Activated CD4-positive, alpha-beta T cell treated with anti-CD3 and anti-CD28 coated beads for 48 hours (primary cell): Measurements from ENCODE around the gene TM6SF1.
A peak's percentile ranks its signal among the peaks of the same experiment; 100 is the strongest.
"Not testable (repeated sequence)": the region's sequence is repeated elsewhere in the genome, so short reads cannot be mapped to it uniquely, and the experiment has no call there.

Experiments used
- DNase-seq: peaks from one replicate; pipeline ENCODE4 v3.0.0-alpha.2; 2020

The TM6SF1 gene

GRCh38 chr15:83090465-83090864 lies 17.0 kb upstream of the TM6SF1 start:
- no peak for DNase-seq

- DNase-seq = not testable (repeated sequence)
Observed at GRCh38 chr15:83091965-83092308, 15.5 kb upstream of the TM6SF1 start.

DNA sequence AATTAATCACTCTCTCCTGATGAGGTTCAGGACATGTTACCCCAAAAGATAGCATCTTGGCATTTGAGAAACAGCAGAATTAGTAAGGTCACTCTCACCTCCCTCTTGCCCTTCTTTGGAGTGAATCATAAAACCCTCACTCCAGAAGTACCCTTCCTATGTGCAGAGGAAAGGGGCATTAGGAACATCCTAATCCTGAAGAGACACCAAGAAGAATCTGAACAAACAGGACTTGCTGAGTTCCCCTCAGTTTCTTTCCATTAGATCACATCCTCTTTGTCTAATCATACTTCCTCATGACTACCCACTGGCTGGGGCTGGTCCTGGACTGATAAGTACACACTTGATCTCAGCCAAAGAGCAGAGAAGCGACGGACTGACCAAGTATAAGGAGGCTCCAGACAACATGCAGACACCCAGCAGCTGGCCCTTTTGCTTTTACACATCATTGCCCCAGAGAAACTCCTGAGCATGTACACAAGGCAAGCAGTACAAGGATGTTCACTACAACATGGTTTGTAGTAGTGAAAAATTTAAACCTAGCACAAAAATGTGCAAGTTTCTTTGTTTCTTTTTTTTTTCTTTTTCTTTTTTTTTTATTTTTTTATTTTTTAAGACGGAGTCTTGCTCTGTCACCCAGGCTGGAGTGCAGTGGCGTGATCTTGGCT lies 15.0 kb upstream of the TM6SF1 start:
- no peak for DNase-seq

- no peak for DNase-seq
Observed at GRCh38 chr15:83094583-83094982, 12.9 kb upstream of the TM6SF1 start.

GRCh38 chr15:83098079-83098478 lies 9.4 kb upstream of the TM6SF1 start:
- DNase-seq = no peak

GRCh38 chr15:83099290-83099689 lies 8.2 kb upstream of the TM6SF1 start:
- DNase-seq = no peak

- no peak for DNase-seq
Observed at GRCh38 chr15:83100097-83100646, 7.3 kb upstream of the TM6SF1 start.

GRCh38 chr15:83102346-83102745 lies 5.1 kb upstream of the TM6SF1 start:
- DNase-seq = no peak

DNA sequence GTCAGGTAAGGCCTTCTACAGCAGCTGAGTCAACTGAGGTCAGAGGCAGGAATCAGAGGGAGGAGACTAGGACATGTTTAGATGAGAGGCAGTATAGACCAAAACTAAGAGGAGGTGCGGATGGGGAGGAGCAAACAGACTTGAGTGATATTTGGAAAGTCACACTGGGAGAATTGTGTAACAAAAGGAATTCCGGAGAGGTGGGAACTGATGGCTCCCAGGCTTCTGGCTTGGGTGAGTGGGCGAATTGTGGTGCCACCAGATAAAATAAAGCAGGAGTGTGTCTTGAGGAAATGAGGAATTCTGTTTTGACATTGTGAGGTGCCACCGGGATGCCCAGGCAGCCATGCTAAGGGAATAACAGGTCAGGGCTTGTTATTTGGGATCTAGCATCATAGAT lies 3.3 kb upstream of the TM6SF1 start:
- DNase-seq = no peak

DNA sequence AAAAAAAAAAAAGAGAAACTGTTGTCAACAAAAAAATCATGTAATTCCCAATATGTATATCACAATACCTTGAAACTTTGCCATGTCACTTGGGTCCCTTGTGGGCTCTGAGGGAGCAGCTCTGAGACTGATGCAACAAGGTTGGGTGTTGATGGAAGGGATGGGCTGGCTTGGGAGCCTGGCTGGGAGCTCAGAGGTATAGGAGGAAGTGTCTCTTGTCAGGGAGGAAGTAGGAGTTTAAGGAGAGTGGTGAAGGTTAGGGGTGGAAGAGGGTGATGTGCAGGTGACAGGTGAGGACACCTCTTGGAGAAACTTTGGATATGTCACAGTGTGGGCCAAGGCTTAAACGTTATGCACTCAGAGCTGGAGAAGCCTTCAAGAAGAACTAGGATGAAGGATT lies 2.0 kb upstream of the TM6SF1 start:
- no peak for DNase-seq

DNA sequence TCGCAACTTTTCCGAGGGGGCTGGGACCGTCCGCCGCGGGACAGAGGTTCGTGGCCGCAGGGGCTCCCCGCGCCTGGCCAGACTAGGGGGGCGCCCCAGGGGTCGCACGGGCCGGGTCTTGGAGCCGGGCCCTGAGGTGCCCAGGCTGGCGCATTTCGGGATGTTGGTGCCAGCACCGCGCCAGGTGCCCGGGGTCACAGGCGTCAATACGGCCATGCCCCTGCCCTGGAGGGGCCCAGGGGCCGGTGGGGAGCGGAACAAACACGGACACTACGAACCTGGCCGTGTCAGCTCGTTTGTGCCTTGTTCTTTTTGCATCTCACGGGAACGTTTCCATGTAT lies 366 bp downstream of the TM6SF1 start:
- DNase-seq = no peak

GRCh38 chr15:83108266-83109219 lies 1.1 kb downstream of the TM6SF1 start:
- DNase-seq = peak; percentile 11

- no peak for DNase-seq
Observed at GRCh38 chr15:83109532-83109931, 2.1 kb downstream of the TM6SF1 start.

- DNase-seq = no peak
Observed at GRCh38 chr15:83110381-83110780, 2.9 kb downstream of the TM6SF1 start.

DNA sequence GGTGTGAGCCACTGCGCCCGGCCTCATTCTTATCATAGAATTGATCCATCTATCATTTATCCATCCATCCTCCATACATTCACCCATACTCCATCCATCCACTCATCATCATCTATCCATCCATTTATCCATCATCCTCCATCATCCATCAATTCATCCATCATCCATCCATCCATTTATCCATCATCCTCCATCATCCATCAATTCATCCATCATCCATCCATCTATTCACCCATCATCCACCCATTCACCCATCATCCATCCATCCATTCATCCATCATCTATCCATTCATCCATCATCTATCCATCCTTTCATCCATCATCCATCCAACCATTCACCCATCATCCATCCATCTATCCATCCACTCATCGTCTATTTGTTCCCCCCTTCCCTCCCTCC lies 3.7 kb downstream of the TM6SF1 start:
- DNase-seq = no peak

DNA sequence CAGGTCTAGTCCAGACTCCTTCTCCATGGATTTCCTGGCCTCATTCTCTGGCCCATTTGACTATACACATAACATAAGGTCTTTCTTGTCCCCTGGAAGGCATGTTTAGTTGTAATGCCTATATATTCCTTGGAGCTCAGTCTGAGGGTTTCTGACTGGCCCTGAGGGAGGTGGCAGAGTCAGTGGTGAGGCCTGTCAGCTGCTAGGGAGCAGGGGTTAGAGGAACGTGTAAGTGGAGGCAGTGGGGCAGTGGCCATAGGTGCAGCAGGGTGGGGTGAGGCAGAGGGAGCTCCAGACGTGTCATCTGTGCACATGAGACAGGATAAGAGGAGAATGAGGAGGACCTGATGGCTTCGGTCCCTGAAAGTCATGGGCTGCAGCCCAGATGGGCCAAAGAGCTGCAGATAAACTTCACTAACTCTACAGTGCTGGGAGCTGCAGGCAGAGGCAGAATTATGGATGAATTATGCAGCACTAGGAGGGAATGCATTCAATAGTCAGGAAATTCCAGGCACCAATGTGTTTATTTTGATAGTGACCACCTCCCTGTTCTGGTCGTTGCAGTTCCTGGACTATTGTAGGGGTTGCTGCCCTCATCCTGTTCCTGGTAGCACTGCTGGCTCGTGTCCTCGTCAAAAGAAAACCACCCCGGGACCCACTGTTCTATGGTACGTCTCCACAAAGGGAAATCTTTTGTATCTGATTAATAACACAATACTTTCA lies 4.9 kb downstream of the TM6SF1 start:
- DNase-seq = no peak

- no peak for DNase-seq
Observed at GRCh38 chr15:83112956-83113299, 5.5 kb downstream of the TM6SF1 start.

DNA sequence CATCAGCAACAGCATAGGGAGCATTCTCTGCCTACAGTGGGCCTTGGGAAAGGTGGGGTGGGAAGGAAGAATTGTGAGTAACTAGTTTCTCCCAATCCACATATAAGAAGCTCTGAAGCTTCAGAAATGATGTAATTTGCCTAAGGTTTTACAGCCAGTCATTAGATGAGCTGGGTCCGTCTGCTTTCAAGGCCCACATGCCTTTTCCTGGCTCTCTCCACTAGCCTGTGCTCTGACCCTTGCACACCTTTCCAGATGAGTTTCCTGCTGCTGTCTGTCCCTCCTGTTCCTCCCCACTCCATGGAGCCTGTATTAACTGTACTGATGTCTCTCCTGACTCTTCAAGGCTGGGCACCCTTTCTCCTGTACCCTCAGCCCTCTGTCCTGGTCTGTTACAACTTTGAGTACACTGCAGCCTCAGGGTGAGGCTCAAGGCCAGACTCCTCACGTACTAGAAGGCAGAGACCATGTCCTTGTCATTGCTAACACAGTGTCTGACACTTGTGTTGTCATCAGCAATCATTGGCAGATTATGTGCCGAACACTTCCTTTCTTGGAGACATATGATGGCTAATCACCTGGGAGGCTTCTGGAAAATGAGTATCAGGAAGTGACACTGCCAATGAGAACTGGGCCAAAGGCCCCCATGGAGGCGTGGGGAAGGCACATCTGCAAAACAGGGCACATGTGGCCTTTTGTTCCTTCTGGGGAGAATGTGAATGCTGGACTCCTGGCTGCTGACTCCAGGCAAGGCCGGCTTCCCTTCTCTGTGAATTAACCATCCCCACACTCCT lies 6.6 kb downstream of the TM6SF1 start:
- DNase-seq = no peak

- DNase-seq = no peak
Observed at GRCh38 chr15:83114856-83115255, 7.4 kb downstream of the TM6SF1 start.

GRCh38 chr15:83115410-83115809 lies 8.0 kb downstream of the TM6SF1 start:
- no peak for DNase-seq

DNA sequence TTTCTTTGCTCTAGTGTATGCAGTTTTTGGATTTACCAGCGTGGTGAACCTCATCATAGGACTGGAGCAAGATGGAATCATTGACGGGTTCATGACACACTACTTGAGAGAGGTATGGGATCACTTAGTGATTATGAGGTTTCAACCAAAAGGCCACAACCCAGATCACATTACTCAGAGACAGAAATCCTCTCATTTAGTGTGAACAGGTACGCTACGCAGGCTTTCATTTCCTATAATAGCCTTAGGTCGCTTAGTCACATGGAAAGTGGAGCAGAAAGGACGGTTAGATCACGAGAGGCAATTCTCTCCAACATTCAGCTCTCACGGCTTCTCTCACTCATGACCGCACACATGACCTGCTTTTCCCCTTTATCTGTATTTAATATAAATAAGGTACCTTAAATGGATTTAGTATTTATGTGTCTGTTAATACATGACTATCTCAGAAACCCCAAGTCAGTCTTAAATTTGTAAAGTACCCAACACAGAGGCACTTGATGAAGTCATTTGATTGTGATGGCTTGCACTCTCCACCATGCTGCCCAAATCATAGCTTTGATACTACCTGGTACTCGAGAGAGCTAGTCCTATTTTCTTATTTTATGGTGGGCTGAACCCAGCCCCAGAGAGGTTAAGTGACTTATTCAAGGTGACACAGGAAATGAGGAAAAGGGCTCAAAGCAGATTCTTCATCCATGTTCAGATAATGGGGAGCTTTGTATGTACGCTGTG lies 8.6 kb downstream of the TM6SF1 start:
- DNase-seq = no peak

GRCh38 chr15:83118291-83118827 lies 10.9 kb downstream of the TM6SF1 start:
- no peak for DNase-seq
